Ovary (tissue), 9 donors: ENCODE data around the gene C1orf174. TPM values are rescaled to one million over a fixed set of nuclear protein-coding genes. Genes with fewer than 3 reads are reported as not detected.

Source experiments
- DNase-seq, 5 donors: peaks; one replicate each; pipeline ENCODE4 v3.0.0-alpha.2; 2019 to 2020
- H3K27ac ChIP-seq, 2 donors: fragments of 200-600 bp; one replicate each; pipeline versions ENCODE4 v1.5.1 to v1.8.0; 2019 to 2022
- H3K27me3 ChIP-seq: fragments of 200-600 bp; one replicate; pipeline ENCODE4 v1.8.0; 2022
- H3K36me3 ChIP-seq: fragments of 200-600 bp; sonication (generic); one replicate; pipeline ENCODE4 v1.5.1; 2019
- H3K4me1 ChIP-seq: one replicate; pipeline ENCODE4 v1.8.1; 2013; ENCODE audit warnings: mild to moderate bottlenecking, moderate library complexity; ENCODE audit not compliant: insufficient read depth
- H3K4me3 ChIP-seq: fragments of 200-600 bp; sonication (generic); one replicate; pipeline ENCODE4 v1.5.1; 2017
- H3K9me3 ChIP-seq, 2 donors: fragments of 200-600 bp in 1 of 2; sonication (generic) in 1 of 2; one replicate each; pipeline versions ENCODE4 v1.5.1 to v1.8.1; 2013 to 2019; ENCODE audit warnings: mild to moderate bottlenecking in 1 of 2, moderate library complexity in 1 of 2
- EP300 ChIP-seq: sonication (generic); formaldehyde crosslinking; IDR thresholded peaks from one replicate; pipeline ENCODE4 v1.6.1; 2017; ENCODE audit warnings: antibody characterized with exemption
- POLR2A ChIP-seq: fragments of 450-650 bp; IDR thresholded peaks from one replicate; pipeline ENCODE4 v1.6.1; 2017; ENCODE audit warnings: antibody characterized with exemption, mild to moderate bottlenecking, moderate library complexity
- WGBS, 3 donors: extraction: QIAGEN DNeasy Blood & Tissue Kit in 1 of 3; methylation state at CpG; one replicate each; pipeline versions ENCODE4 v1.1.5 to v1.1.7; 2013 to 2017; 5-methylcytosine and 5-hydroxymethylcytosine counted together
- intact Hi-C, 4 donors: fragments of 100-400 bp; cut with DNase I; formaldehyde crosslinking; loops; one replicate each; pipeline versions ENCODE4 v1.11.0 to v1.15.1; 2022 to 2023
- polyA plus RNA-seq, 2 donors: library from polyadenylated mRNA; stranded (reverse); fragments of 200-250 nt in 1 of 2; fragments of 350-450 nt in 1 of 2; fragmentation: Illumina TruSeq in 1 of 2; extraction: RNeasy Lipid Tissue Mini Kit (QIAGEN cat#74804) in 1 of 2; gene quantifications; one replicate each; pipeline ENCODE4 v1.2.3, GENCODE V29; 2013 to 2014
- total RNA-seq, 7 donors: library from RNA; depleted of rRNA in 2 of 7; stranded (reverse); fragments of >200 nt in 2 of 7; fragmentation: NEBNext Ultra II Directional in 3 of 7; extraction: Animal tissue kit (Norgen Biotek cat#: 25700) in 3 of 7; gene quantifications; one replicate each; pipeline versions ENCODE4 v1.1.0 to v1.2.4, GENCODE V29; 2016 to 2023
- TF ChIP-seq, protein P1 (sequence below), 3 donors: fragments of 450-650 bp in 2 of 3; fragments of 200-600 bp in 1 of 3; IDR thresholded peaks; one replicate each; pipeline versions ENCODE4 v1.5.1 to v1.8.0; 2016 to 2022; ENCODE audit warnings: antibody characterized with exemption in 3 of 3, mild to moderate bottlenecking in 1 of 3
- donor health status: DM: no; HTN: no; CAD: no; lungs with moderate emphysema.
- donor health status: DM: no; HTN: no; CAD: no.
- donor health status: Bipolar disorder and iron deficiency.
- donor health status: DM: yes; HTN: yes; CAD: no.
- donor health status: DM: no; HTN: no; CAD: no.
- donor health status: DM: yes; HTN: yes; CAD: no.

The C1orf174 gene
- total and polyA plus RNA-seq, 9 donors = 12.9 to 23.9 (median 18.2) TPM

DNA sequence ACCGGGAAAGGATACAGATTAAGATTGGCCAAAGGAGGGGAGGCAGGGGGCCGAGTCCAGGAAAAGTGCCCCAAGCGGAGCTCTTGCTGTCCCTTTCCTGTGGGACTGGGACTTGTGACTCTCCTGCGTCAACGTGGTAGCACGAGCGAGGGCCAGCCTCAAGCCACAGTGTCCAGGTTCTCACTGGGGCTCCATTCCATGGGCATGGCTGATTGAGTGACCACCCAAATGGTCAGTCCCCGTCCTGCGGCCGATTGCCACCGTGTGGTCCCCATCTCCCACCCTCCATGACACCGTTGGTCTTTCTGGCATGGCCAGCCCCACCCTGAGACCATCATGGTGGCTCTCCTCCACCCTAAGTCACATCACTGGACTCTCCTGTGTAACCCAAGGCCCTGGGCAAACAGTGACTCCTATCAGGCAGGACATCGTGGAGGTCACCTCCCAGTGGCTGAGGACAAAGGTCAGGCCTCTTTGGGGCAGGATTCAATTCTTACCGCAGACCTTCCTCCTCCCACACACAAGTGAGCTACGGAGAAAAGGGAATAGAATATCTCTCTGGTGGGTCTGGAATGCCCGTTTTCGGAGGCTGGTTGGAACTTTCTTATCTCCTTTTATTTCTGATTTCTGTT is 8.9 kb upstream of the C1orf174 start:
- H3K9me3 ChIP-seq = no peaks in the 10 kb centered on the region
- H3K36me3 ChIP-seq = no peaks in the 10 kb centered on the region
- WGBS, 3 donors = 60 to 70% (median 62%) methylated on average over 17 of the region's 17 CpGs
- no peaks in the 10 kb centered on the region for H3K4me1 ChIP-seq
- no peaks in the 10 kb centered on the region for H3K27me3 ChIP-seq
- DNase-seq = no peak
- intact Hi-C loops = no loop called here
- H3K4me3 ChIP-seq = no peak overlapping the region
- TF ChIP-seq, protein P1, sequence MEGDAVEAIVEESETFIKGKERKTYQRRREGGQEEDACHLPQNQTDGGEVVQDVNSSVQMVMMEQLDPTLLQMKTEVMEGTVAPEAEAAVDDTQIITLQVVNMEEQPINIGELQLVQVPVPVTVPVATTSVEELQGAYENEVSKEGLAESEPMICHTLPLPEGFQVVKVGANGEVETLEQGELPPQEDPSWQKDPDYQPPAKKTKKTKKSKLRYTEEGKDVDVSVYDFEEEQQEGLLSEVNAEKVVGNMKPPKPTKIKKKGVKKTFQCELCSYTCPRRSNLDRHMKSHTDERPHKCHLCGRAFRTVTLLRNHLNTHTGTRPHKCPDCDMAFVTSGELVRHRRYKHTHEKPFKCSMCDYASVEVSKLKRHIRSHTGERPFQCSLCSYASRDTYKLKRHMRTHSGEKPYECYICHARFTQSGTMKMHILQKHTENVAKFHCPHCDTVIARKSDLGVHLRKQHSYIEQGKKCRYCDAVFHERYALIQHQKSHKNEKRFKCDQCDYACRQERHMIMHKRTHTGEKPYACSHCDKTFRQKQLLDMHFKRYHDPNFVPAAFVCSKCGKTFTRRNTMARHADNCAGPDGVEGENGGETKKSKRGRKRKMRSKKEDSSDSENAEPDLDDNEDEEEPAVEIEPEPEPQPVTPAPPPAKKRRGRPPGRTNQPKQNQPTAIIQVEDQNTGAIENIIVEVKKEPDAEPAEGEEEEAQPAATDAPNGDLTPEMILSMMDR (IDR thresholded peaks at IDR 0.05) = no peak
- no peak for TF ChIP-seq POLR2A
- TF ChIP-seq EP300 = no peak
- no peak overlapping the region for H3K27ac ChIP-seq

DNA sequence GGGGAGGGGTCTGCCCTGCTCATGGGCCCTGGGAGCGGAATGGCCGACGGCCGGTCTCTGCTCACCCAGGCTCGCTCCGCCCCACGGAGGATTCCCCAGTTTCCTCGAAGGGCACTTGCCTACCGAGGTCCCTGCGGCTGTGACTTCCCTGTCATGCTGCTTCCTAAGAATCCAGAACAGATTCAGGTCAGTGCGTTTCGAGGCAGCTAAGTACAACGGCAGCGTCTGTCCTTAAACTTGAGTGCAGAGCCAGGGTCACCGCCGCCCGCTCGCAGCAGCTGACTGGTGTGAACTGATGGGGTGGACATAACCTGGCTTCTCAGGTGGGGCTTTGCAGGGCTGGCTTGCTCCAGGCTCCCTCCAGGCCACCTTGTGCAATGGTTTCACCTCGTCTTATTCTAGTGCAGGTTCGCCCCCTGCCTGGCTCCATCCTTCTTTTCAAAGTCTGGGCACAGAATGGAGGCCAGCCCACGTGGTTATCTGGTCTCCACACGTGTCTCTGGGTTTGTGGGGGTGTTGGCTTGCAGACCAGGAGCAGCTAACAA is 7.6 kb upstream of the C1orf174 start:
- 73 to 78% (median 76%) methylated on average over 20 to 22 of the region's 22 CpGs for WGBS, 3 donors
- TF ChIP-seq EP300 (no peak), POLR2A (no peak)
- TF ChIP-seq, protein P1 (IDR thresholded peaks at IDR 0.05) = no peak
- Histone ChIP-seq H3K9me3 (no peaks in the 10 kb centered on the region), H3K36me3 (no peaks in the 10 kb centered on the region), H3K27ac (no peak overlapping the region), H3K4me3 (no peak overlapping the region), H3K27me3 (no peaks in the 10 kb centered on the region), H3K4me1 (no peaks in the 10 kb centered on the region)
- intact Hi-C loops = no loop called here
- no peak for DNase-seq

DNA sequence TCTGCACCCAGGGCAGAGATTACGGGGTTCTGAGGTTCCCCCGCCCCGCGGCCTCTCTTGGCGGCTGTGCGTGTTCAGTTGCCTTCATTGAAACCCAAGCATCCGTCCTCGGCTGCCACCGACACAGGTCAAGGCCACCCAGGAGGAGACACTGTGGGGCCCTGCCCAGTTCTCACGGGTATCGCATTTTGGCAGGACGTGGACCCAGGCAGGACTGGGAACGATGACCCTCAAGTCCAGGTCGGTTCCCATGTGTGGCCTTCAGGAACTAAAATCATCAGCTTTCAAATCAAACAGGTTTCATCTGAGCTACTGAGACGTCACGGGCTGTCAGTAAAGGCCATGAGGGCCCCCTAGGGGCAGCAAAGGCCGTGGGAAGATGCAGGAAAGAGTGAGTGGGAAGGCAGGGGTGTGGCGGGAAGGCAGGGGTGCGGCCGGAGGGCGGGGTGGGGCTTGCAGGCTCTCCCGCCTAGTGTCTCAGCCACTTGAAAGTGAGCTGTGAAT is 7.0 kb upstream of the C1orf174 start:
- no peaks in the 10 kb centered on the region for H3K27me3 ChIP-seq
- TF ChIP-seq, protein P1 (IDR thresholded peaks at IDR 0.05) = no peak
- no peak overlapping the region for H3K27ac ChIP-seq
- intact Hi-C loops = no loop called here
- DNase-seq = no peak
- no peak overlapping the region for H3K4me3 ChIP-seq
- WGBS, 3 donors = 67 to 78% (median 76%) methylated on average over 22 of the region's 22 CpGs
- H3K9me3 ChIP-seq = no peaks in the 10 kb centered on the region
- H3K4me1 ChIP-seq = no peaks in the 10 kb centered on the region
- H3K36me3 ChIP-seq = no peaks in the 10 kb centered on the region

DNA sequence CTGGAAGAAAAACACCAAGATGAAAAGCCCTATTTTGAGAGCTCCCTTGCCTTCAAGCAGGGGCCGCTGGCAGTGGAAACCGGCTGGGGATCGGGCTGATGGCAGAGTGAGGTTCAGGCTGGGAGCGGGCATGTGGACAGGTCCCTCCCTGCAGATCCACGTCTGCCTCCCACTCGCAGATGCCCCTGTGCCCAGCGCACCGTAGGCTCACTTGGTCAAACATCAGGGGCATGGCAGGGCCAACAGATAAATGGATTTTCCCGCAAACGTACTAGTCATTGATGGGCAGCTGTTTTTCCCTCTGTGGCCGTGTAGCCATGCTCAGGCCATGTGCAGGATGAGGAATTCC is 6.6 kb upstream of the C1orf174 start:
- WGBS, 3 donors = 73 to 81% (median 79%) methylated on average over 11 of the region's 11 CpGs
- TF ChIP-seq EP300 = no peak
- TF ChIP-seq POLR2A = no peak
- TF ChIP-seq, protein P1 (IDR thresholded peaks at IDR 0.05) = no peak
- no peaks in the 10 kb centered on the region for H3K36me3 ChIP-seq
- no peaks in the 10 kb centered on the region for H3K9me3 ChIP-seq
- no peak overlapping the region for H3K27ac ChIP-seq
- no peak overlapping the region for H3K4me3 ChIP-seq
- no peak for DNase-seq
- no peaks in the 10 kb centered on the region for H3K4me1 ChIP-seq
- no peaks in the 10 kb centered on the region for H3K27me3 ChIP-seq
- intact Hi-C loops = no loop called here
